ENCODE results near the gene TNFSF8.

The TNFSF8 gene

DNA sequence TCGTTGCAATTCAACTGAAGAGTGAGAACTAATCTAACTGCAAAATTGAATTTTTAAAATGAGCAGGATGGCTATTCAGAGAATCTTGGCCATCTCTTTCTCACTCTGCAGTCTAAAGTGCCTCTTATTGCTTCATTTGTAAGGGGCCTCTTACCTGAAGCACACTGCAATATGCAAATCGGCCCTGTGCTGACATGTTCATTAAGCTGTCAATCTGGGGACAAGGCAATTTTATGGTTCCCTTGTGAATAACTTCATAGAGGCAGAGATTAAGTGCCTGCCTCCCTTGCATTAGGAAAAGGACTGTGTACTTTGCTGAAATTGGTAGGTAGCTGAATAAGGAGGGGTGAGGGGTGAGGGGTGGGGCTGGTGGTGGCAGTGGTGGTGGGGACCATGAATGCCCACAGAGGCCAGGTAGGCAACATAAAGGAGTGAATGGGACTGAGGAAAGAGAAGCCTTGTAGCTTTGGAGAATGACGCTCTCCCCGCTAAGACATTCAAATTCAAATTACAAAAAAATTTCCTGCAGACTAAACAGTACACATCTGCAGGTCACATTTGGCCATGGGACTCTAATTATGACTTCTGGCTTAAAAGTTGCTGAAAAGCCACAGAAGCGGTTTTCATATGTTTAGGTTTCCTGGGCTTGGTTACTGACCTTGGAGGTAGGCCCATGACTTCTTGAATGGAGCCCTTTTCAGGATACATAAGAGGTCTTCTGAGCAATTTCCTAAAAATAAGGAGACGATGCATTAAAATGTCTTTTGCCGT lies 25.0 kb downstream of the TNFSF8 start:
- no peak for DNase-seq (ENCODE audit: low spot score)

GRCh38 chr9:114902786-114903524 lies 27.4 kb downstream of the TNFSF8 start:
- no peak for DNase-seq (ENCODE audit: low spot score)

- no peak for DNase-seq (ENCODE audit: low spot score)
Measured at GRCh38 chr9:114900942-114901802, 29.2 kb downstream of the TNFSF8 start.

- no peak for DNase-seq (ENCODE audit: low spot score)
Measured at GRCh38 chr9:114899995-114900394, 30.4 kb downstream of the TNFSF8 start.

DNA sequence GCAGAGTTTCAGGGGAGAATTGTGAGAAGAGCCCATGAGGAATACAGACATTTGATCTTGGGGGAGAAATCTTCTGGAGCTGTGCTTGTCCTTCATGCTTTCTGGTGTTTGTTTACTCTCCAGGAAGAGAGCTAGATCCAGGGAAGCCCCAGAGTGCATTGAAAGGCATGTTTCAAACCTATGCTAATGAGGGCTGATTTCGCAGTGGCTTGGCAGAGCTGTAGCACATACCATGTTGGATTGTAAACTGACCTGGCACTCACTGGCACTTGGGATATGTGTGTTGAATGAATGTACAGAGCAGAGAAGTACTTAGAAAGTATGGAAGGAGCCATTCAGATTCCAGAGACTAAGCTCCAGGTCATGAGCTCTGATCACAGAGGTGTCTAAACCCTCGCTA lies 30.9 kb downstream of the TNFSF8 start:
- DNase-seq (ENCODE audit: low spot score): no peak

- DNase-seq (ENCODE audit: low spot score): no peak
Measured at GRCh38 chr9:114898741-114899140, 31.6 kb downstream of the TNFSF8 start.

DNA sequence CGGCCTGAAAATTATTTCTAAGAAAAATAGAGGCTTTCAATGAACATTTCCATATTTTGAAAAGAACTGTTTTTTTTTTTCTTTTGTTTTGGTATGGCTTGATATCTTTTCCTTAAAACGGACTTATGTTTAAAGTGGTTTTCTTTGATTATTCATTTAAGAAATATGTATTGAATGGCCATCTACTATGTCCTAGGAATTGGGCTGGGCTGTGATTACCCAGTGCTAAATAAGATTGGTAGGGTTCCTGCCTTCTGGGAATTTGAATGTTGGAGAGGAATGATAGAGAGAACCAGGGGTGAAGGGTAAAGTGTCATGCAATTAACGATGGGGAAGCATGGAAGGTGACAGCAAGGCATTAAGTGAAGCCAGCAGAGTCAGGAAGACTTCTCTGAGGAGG lies 33.2 kb downstream of the TNFSF8 start:
- no peak for DNase-seq (ENCODE audit: low spot score)

DNA sequence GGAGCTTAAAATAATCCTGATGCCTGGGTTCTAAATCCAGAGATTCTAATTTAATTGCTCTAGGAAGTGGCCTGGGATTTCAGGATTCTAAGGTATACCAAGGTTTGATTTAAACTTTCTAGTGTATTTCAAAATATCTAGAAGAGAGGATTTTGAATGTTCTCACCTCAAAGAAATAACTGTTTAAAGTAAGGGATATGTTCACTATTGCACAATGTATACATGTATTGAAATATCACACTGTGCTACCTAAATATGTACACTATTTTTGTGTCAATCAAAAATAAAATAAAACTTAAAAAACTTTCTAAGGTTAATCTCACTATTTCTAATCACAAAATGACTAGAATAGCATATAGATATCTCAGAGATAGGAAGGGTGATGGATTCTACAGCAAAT lies 34.0 kb downstream of the TNFSF8 start:
- DNase-seq (ENCODE audit: low spot score): no peak

GRCh38 chr9:114895521-114895991 lies 34.8 kb downstream of the TNFSF8 start:
- DNase-seq (ENCODE audit: low spot score): no peak

DNA sequence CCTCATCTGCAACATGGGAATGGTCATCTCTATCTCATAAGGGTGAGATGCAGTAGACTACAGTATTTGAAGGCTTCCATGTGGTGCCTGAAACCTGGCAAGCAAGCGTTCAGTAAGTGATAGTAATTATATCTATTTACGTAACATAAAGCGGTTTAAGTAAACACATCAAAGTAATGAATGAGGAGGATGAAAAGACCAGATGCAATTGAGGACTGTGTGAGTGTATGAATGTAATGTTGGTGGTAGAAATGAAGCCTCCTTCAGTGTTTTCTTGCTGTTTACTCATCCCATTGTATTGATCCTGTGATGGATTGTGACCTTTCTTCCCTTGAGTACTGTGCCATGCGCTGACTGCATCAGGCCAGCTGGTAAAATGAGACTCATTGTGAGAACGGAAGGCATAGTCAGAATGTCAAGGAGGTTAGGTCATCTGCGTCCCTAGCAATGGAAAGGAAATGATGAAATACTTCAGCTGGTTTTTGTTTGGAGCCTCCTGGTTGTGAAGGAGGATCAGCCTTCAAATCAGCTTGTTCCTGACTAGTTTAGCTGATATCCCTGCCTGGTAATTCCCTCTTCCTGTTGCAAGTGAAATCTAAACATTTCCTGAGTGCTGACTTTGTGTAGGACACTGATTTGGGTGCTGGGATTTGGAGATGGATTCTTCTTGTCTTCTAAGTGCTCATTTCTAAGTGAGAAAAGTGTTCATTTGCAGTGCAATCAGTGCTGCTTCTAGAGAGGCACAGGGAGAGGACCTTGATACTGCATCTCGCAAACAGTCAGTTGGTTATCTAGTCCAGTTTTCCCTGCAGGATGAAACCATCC lies 35.6 kb downstream of the TNFSF8 start:
- peak; percentile 92 for DNase-seq (ENCODE audit: low spot score)

GRCh38 chr9:114894206-114894605 lies 36.2 kb downstream of the TNFSF8 start:
- no peak for DNase-seq (ENCODE audit: low spot score)

DNA sequence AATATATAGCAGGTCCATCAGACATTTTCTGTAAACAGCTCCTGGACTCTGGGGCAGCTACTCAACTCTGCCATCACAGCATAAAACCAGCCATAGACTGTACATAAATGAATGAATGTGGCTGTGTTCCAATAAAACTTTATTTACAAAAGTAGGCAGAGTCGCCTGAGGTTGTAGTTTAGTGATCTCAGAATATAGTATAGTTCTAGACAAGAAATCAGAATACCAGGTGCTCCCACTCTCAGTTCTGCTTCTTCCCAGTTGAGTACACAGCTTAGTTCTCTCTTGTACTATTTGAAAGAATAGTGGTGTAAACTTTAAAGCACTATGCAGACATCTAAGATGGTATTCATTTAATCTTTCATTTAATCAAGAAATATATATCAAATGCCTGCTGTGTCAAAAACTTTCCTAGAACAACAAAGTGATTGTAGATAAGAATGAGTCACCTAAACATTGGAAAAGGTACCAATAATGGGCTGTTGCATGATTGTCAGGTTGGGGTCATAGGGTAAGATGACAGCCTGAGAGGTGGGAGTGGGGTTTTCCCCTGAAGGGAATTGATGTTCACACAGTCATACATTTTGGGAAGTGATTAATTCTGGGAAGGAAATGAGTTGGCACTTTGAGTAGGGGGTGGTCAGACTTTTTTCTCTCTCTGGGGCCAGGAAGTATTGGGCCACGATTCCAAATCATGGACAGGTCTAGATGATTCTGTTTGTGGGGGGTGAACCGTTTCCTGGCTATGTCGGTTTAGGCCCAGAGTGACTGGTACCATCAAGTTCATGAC lies 37.0 kb downstream of the TNFSF8 start:
- DNase-seq (ENCODE audit: low spot score): no peak

DNA sequence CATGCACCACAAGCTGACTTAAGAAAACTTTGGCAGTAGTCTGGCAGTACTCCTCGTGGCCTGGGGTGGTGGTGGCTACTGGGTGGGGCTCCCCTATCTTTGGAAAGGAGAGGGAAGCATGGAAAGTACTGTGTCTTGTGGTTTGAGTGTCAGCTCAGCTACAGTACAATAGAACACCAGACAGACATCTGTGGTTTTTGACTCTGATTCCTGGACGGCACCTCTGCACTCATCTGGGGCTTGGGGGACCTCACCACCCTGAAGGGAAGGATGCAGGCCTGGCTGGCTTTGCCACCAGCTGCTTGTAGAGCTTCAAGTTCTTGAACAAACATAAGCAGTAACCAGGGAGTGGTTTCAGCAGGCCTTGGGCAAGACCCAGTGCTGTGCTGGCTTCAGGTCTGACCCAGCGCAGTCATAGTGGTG lies 40.6 kb downstream of the TNFSF8 start:
- no peak for DNase-seq (ENCODE audit: low spot score)

GRCh38 chr9:114888607-114889006 lies 41.8 kb downstream of the TNFSF8 start:
- DNase-seq (ENCODE audit: low spot score): no peak

DNA sequence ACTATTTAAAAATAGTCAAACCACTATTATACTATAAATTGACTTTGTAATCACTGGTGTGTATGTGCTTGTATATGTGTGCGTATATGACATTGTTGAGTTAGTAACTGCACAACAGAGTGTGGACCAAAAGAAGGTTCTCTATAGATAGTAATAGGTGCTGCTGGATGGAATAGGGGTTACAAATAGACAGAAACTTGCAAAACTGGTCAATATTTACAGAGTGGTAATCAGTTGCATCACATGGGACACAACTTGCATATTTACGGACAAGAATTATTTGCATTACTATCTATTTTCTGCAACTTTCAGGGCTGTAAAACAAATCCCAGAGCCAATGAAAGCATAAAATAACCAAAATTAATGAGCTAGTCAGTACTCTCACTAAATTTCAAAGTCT lies 42.4 kb downstream of the TNFSF8 start:
- no peak for DNase-seq (ENCODE audit: low spot score)

GRCh38 chr9:114884787-114885452 lies 45.5 kb downstream of the TNFSF8 start:
- no peak for DNase-seq (ENCODE audit: low spot score)

DNA sequence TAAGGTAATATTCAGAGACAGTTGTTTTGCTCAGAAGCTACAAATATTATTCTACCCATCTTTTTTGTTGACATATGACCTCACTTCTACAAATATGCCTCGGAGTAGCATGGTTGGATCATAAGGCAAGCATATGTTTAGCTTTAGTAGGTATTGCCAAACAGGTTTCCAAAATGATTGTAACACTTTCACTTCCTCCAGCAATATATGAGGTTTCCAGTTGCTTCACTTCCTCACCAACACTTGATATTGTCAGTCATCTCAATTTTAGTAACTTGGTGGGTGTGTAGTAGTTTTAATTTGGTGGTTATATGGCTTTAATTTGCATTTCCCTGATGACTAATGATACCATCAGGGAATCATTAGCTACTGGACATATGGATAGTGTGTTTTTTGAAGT lies 46.7 kb downstream of the TNFSF8 start:
- DNase-seq (ENCODE audit: low spot score): no peak

GRCh38 chr9:114880291-114880745 lies 50.1 kb downstream of the TNFSF8 start:
- DNase-seq (ENCODE audit: low spot score): no peak

GRCh38 chr9:114878879-114879564 lies 51.4 kb downstream of the TNFSF8 start:
- no peak for DNase-seq (ENCODE audit: low spot score)

Measured in AG08395 (cell line).